Panc1 (cell line): ENCODE data around the gene INPP4B. TPM values are rescaled to one million over a fixed set of nuclear protein-coding genes. Genes with fewer than 3 reads are reported as not detected.

Experiments used
- ATAC-seq: fragments of 200-7000 bp; cut with Tn5 transposase; 2 replicates; pipeline ENCODE4 v1.9.1; 2020; ENCODE audit warnings: mild to moderate bottlenecking, moderate library complexity
- BruUV-seq: library from RNA; stranded (reverse); fragments of 400-500 nt; replicated peaks from 2 replicates; lab custom pipeline; 2021; lab: Mats Ljungman, UMichigan
- CTCF ChIA-PET: fragments of 300-600 bp; sonication (Branson Sonifier 250); formaldehyde crosslinking; loops from one replicate; lab custom pipeline; 2022; ENCODE audit warnings: antibody characterized with exemption; lab: Charles Lee
- POLR2A ChIA-PET: fragments of 300-600 bp; sonication (Branson Sonifier 250); formaldehyde crosslinking; loops from one replicate; lab custom pipeline; 2022; ENCODE audit warnings: antibody characterized with exemption; lab: Charles Lee
- DNase-seq: peaks from one replicate; pipeline ENCODE4 v3.0.0-alpha.2; 2010; ENCODE audit warnings: low read depth, low spot score
- H3K27ac ChIP-seq: 2 replicates; pipeline ENCODE4 v1.5.1; 2011; ENCODE audit warnings: mild to moderate bottlenecking, low read length, inconsistent platforms
- H3K27me3 ChIP-seq: fragments of 200-500 bp; sonication (Bioruptor generic); 2 replicates; pipeline ENCODE4 v1.6.0; 2014; ENCODE audit warnings: low read length, inconsistent platforms; ENCODE audit not compliant: control insufficient read depth, insufficient read depth
- H3K36me3 ChIP-seq: fragments of 200-500 bp; sonication (Bioruptor generic); 2 replicates; pipeline ENCODE4 v1.5.1; 2014; ENCODE audit warnings: inconsistent platforms, mild to moderate bottlenecking, low read length, moderate library complexity; ENCODE audit not compliant: control insufficient read depth, insufficient read depth
- H3K4me1 ChIP-seq: 2 replicates; pipeline ENCODE4 v1.5.1; 2011; ENCODE audit warnings: inconsistent platforms, mild to moderate bottlenecking, low read length, moderate library complexity; ENCODE audit not compliant: control insufficient read depth, insufficient read depth
- H3K4me3 ChIP-seq, 2 experiments: 2 replicates each; pipeline ENCODE4 v1.5.1; 2011 to 2012; ENCODE audit warnings: low read depth in 2 of 2, low read length in 2 of 2, mild to moderate bottlenecking in 2 of 2, inconsistent platforms in 1 of 2, moderate library complexity in 1 of 2
- H3K9me3 ChIP-seq: fragments of 200-500 bp; sonication (Bioruptor generic); 2 replicates; pipeline ENCODE4 v1.5.1; 2014; ENCODE audit warnings: low read depth, mild to moderate bottlenecking, inconsistent platforms, low read length, moderate library complexity; ENCODE audit not compliant: control insufficient read depth, insufficient read depth
- POLR2AphosphoS5 ChIP-seq: IDR thresholded peaks from 2 replicates; pipeline ENCODE4 v1.6.1; 2012; ENCODE audit warnings: mild to moderate bottlenecking, low read depth, low read length, moderate library complexity
- SIN3A ChIP-seq: IDR thresholded peaks from 2 replicates; pipeline ENCODE4 v1.6.1; 2012; ENCODE audit warnings: low read depth, mild to moderate bottlenecking, low read length, moderate library complexity, borderline replicate concordance; ENCODE audit not compliant: insufficient read depth
- TCF7L2 ChIP-seq: IDR thresholded peaks from 2 replicates; pipeline ENCODE4 v1.6.1; 2011; ENCODE audit warnings: mild to moderate bottlenecking, low read depth, low read length, inconsistent platforms
- in situ Hi-C: cut with HindIII; loops from 2 replicates; pipeline ENCODE4 v1.10.0; 2016; ENCODE audit warnings: low sequenced_read_pairs, low pct_unique_long_range_greater_than_20kb
- intact Hi-C: fragments of 100-400 bp; cut with micrococcal nuclease; formaldehyde crosslinking; loops from one replicate; pipeline ENCODE4 v1.10.0; 2022; ENCODE audit not compliant: unreplicated experiment
- total RNA-seq: library from RNA; stranded (reverse); gene quantifications from one replicate; pipeline ENCODE4 v1.2.1, GENCODE V29; 2021; ENCODE audit not compliant: unreplicated experiment
- TF ChIP-seq, protein P1 (sequence below): fragments of 450-650 bp; IDR thresholded peaks from 2 replicates; pipeline ENCODE4 v1.5.1; 2017; ENCODE audit warnings: mild to moderate bottlenecking
- TF ChIP-seq, protein P2 (sequence below), 2 experiments: IDR thresholded peaks; 2 replicates each; pipeline ENCODE4 v1.6.1; 2011 to 2012; ENCODE audit warnings: low read depth in 2 of 2, control low read depth in 1 of 2, low read length in 1 of 2, mild to moderate bottlenecking in 1 of 2, moderate library complexity in 1 of 2; ENCODE audit not compliant: insufficient read depth in 1 of 2

INPP4B gene
- total RNA-seq, 1 experiment from 2014 or later = 4.5 TPM

DNA sequence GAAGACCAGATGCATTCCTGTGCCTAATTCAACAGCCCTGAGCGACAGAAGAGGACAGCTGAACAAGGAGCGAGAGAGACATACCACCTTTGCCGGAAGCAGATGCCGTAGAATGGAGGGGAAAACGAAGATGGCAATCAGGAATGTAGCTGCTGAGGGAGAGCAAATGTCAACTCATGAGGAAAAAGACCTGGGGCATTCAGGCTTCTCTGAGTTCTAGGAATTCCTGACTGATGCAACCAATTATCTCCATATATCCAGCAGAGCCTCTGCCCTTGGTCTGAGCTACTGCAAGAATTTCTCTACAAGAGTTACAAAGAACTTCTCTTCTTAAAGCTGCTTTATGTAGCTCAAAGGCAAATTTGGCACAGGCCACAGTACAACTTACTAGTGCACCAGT, 40.5 kb upstream of the INPP4B start:
- Histone ChIP-seq H3K9me3 (no peaks in the 10 kb centered on the region), H3K27ac (no peak overlapping the region), H3K4me1 (no peaks in the 10 kb centered on the region), H3K4me3 (no peak overlapping the region), H3K36me3 (no peaks in the 10 kb centered on the region), H3K27me3 (no peaks in the 10 kb centered on the region)
- no TSS peak for BruUV-seq
- ATAC-seq (no peak), DNase-seq (no peak)
- TF ChIP-seq, protein P1, sequence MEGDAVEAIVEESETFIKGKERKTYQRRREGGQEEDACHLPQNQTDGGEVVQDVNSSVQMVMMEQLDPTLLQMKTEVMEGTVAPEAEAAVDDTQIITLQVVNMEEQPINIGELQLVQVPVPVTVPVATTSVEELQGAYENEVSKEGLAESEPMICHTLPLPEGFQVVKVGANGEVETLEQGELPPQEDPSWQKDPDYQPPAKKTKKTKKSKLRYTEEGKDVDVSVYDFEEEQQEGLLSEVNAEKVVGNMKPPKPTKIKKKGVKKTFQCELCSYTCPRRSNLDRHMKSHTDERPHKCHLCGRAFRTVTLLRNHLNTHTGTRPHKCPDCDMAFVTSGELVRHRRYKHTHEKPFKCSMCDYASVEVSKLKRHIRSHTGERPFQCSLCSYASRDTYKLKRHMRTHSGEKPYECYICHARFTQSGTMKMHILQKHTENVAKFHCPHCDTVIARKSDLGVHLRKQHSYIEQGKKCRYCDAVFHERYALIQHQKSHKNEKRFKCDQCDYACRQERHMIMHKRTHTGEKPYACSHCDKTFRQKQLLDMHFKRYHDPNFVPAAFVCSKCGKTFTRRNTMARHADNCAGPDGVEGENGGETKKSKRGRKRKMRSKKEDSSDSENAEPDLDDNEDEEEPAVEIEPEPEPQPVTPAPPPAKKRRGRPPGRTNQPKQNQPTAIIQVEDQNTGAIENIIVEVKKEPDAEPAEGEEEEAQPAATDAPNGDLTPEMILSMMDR = no peak
- TF ChIP-seq SIN3A = no peak
- TF ChIP-seq POLR2AphosphoS5 = no peak
- TF ChIP-seq TCF7L2 = no peak
- TF ChIP-seq, protein P2, sequence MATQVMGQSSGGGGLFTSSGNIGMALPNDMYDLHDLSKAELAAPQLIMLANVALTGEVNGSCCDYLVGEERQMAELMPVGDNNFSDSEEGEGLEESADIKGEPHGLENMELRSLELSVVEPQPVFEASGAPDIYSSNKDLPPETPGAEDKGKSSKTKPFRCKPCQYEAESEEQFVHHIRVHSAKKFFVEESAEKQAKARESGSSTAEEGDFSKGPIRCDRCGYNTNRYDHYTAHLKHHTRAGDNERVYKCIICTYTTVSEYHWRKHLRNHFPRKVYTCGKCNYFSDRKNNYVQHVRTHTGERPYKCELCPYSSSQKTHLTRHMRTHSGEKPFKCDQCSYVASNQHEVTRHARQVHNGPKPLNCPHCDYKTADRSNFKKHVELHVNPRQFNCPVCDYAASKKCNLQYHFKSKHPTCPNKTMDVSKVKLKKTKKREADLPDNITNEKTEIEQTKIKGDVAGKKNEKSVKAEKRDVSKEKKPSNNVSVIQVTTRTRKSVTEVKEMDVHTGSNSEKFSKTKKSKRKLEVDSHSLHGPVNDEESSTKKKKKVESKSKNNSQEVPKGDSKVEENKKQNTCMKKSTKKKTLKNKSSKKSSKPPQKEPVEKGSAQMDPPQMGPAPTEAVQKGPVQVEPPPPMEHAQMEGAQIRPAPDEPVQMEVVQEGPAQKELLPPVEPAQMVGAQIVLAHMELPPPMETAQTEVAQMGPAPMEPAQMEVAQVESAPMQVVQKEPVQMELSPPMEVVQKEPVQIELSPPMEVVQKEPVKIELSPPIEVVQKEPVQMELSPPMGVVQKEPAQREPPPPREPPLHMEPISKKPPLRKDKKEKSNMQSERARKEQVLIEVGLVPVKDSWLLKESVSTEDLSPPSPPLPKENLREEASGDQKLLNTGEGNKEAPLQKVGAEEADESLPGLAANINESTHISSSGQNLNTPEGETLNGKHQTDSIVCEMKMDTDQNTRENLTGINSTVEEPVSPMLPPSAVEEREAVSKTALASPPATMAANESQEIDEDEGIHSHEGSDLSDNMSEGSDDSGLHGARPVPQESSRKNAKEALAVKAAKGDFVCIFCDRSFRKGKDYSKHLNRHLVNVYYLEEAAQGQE (IDR thresholded peaks at IDR 0.05; ENCODE audit: insufficient read depth in 1 of 2, low read depth in 2 of 2, low read length in 1 of 2) = no peak
- in situ Hi-C loops (no loop called here), intact Hi-C loops (no loop called here)
- CTCF ChIA-PET = no interaction called here
- POLR2A ChIA-PET = no interaction called here

DNA sequence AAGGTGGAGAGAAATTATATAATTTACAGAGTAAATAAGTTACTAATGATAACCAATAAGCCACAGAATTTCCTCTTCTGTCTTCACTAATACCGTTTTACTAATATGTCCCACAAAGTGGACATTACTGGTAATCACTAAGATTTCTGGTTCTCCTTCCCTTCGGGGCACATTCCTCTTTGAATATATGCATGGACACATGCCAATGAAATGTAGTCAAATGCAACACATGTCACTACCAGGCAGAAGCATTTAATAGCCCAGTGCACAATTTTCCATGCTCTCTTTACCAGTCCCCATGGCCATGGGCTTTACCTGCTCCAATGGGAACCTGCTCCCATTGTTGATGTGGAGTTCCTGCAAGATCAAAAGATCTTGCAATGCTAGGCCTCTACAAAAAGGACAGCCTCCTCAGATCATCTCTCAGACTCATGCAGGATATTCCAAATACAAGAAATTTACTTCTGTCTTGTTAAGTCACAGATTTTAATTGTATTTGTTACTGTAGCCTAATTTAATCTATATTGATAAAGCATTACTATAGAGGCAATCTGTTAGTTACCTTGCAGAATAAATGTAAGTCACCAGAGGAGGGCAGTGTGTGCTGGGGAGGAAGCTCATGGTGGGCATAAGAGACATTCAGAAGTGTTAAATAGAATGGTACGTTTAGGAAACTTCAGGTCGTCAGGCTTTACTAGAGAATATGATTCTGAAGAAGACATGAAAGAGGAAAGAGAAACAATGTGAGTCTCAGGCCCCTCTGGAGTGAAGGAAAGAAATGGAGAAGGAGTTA, 37.1 kb upstream of the INPP4B start:
- in situ Hi-C loops = no loop called here
- BruUV-seq = no TSS peak
- intact Hi-C loops = no loop called here
- no peak for ATAC-seq
- TF ChIP-seq, protein P1 = peak; percentile 15; the same call in 1 of the 2 replicates
- no peak for TF ChIP-seq POLR2AphosphoS5
- CTCF ChIA-PET = no interaction called here
- no peaks in the 10 kb centered on the region for H3K9me3 ChIP-seq
- no peaks in the 10 kb centered on the region for H3K4me1 ChIP-seq
- H3K27me3 ChIP-seq = no peaks in the 10 kb centered on the region
- POLR2A ChIA-PET = no interaction called here
- no peak overlapping the region for H3K27ac ChIP-seq
- DNase-seq = no peak
- no peak overlapping the region for H3K4me3 ChIP-seq
- H3K36me3 ChIP-seq = no peaks in the 10 kb centered on the region
